Lower lobe of right lung (tissue), 2 donors: ENCODE measurements around the gene IL21R. TPM values are rescaled to one million over a fixed set of nuclear protein-coding genes. Genes with fewer than 3 reads are reported as not detected.

Experiments
- ATAC-seq, 2 donors: fragments of 200-7000 bp; cut with Tn5 transposase; one replicate each; pipeline ENCODE4 v1.9.1; 2020 to 2022; ENCODE audit warnings: mild to moderate bottlenecking in 2 of 2, moderate library complexity in 2 of 2
- DNase-seq: peaks from one replicate; pipeline ENCODE4 v3.0.0-alpha.2; 2020
- H3K27ac ChIP-seq: fragments of 200-600 bp; one replicate; pipeline ENCODE4 v1.8.0; 2022
- H3K27me3 ChIP-seq: fragments of 200-600 bp; one replicate; pipeline ENCODE4 v1.8.0; 2022; ENCODE audit warnings: low read depth
- H3K36me3 ChIP-seq: fragments of 200-600 bp; one replicate; pipeline ENCODE4 v1.8.0; 2022; ENCODE audit warnings: mild to moderate bottlenecking
- H3K4me1 ChIP-seq: fragments of 200-600 bp; one replicate; pipeline ENCODE4 v1.8.0; 2022
- H3K4me3 ChIP-seq: fragments of 200-600 bp; one replicate; pipeline ENCODE4 v1.8.0; 2022; ENCODE audit warnings: mild to moderate bottlenecking
- H3K9me3 ChIP-seq: fragments of 200-600 bp; one replicate; pipeline ENCODE4 v1.8.0; 2022
- intact Hi-C: fragments of 100-400 bp; cut with DNase I; formaldehyde crosslinking; loops from one replicate; pipeline ENCODE4 v1.11.0; 2022
- total RNA-seq: library from RNA; stranded (reverse); fragmentation: NEBNext Ultra II Directional; extraction: Animal tissue kit (Norgen Biotek cat#: 25700); gene quantifications from one replicate; pipeline ENCODE4 v1.2.1, GENCODE V29; 2021
- TF ChIP-seq, protein P1 (sequence below): fragments of 200-600 bp; IDR thresholded peaks from one replicate; pipeline ENCODE4 v1.8.0; 2022; ENCODE audit warnings: antibody characterized with exemption, mild to moderate bottlenecking
- donor health status: DM: no; HTN: yes; CAD: no; lungs with severe emphysema.

Gene IL21R
- total RNA-seq, 1 donor from 2014 or later = 6.0 TPM

DNA sequence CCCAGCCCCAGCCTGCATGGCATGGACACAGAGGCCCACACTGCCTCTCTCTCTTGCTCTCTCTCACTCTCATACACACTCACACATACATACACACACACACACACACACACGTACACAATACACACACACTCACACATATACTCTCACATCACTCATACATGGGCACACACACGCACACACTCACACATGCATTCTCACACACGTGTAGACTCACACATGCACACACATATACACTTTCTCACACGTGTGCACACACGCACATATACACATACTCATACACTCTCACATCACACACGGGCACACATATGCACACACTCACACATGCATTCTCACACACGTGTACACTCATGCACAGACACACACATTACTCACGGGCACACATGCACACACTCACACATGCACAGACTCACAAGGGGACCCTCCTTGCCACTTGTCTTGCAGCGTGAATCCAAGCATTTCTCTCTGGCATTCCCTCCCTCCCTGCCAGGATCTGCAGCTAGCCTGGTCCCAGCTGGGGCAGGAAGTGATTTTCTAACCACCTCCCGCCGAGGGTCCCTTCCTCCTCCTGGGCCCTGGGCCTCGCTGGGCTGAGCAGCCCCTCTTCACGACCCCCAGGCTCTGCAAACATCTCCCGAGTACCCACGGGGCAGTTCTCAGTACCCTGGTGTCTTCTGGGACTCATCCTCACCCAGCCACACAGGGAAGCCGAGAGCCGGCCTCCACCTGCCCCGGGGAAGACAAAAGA is 37.5 kb downstream of the IL21R start:
- peaks cover 6% of the 10 kb centered on the region for H3K36me3 ChIP-seq
- intact Hi-C loops = no loop called here
- no peaks in the 10 kb centered on the region for H3K4me1 ChIP-seq
- TF ChIP-seq, protein P1, sequence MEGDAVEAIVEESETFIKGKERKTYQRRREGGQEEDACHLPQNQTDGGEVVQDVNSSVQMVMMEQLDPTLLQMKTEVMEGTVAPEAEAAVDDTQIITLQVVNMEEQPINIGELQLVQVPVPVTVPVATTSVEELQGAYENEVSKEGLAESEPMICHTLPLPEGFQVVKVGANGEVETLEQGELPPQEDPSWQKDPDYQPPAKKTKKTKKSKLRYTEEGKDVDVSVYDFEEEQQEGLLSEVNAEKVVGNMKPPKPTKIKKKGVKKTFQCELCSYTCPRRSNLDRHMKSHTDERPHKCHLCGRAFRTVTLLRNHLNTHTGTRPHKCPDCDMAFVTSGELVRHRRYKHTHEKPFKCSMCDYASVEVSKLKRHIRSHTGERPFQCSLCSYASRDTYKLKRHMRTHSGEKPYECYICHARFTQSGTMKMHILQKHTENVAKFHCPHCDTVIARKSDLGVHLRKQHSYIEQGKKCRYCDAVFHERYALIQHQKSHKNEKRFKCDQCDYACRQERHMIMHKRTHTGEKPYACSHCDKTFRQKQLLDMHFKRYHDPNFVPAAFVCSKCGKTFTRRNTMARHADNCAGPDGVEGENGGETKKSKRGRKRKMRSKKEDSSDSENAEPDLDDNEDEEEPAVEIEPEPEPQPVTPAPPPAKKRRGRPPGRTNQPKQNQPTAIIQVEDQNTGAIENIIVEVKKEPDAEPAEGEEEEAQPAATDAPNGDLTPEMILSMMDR = no peak
- H3K27ac ChIP-seq = no peak overlapping the region
- DNase-seq = no peak
- H3K4me3 ChIP-seq = no peak overlapping the region
- peaks cover 4% of the 10 kb centered on the region for H3K9me3 ChIP-seq
- no peaks in the 10 kb centered on the region for H3K27me3 ChIP-seq
- ATAC-seq = no peak

DNA sequence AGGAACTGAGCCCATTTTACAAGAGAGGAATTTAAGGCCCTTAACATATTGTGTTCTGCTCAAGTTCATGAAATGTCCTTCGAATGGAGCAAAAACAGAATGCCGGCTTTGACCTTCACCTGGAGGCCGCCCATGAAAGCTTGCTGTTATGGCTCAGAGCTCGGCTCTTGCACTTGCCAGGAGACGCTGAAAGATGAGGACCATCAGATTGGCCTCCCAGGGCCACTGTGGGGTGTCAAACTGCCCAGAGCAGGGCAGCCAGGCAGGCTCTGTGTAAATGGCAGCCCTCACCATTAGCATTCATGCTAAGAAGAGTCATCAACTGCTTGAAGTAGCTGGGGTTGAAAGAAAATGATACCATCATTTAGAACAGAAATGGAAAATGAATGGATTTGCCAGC is 39.3 kb downstream of the IL21R start:
- Histone ChIP-seq H3K27me3 (no peaks in the 10 kb centered on the region), H3K4me1 (no peaks in the 10 kb centered on the region), H3K36me3 (peaks cover 14% of the 10 kb centered on the region), H3K4me3 (no peak overlapping the region), H3K9me3 (peaks cover 8% of the 10 kb centered on the region), H3K27ac (no peak overlapping the region)
- TF ChIP-seq, protein P1 = no peak
- intact Hi-C loops = no loop called here
- DNase-seq (no peak), ATAC-seq (no peak)

DNA sequence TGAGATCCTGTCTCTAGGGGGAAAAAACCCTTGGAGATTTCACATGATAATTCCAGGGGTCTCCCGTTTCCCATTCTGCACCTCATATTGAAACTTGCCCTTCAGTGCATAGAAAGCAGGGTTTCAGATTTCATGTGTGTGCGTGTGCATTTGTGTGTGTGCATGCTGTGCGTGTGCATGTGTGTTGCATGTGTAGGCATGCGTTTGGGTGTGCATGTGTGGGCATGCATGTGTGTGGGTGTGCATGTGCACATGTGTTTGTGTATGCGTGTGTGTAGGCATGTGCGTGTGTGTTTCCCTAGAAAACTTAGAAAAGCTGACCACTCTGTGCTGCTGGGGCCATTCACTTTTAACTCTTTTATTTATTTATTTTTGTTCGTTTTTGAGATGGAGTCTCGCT is 40.0 kb downstream of the IL21R start:
- no peaks in the 10 kb centered on the region for H3K27me3 ChIP-seq
- H3K36me3 ChIP-seq = peaks cover 14% of the 10 kb centered on the region
- DNase-seq (no peak), ATAC-seq (no peak)
- intact Hi-C loops = no loop called here
- TF ChIP-seq, protein P1 = no peak
- no peaks in the 10 kb centered on the region for H3K4me1 ChIP-seq
- no peak overlapping the region for H3K4me3 ChIP-seq
- H3K9me3 ChIP-seq = peaks cover 8% of the 10 kb centered on the region
- H3K27ac ChIP-seq = no peak overlapping the region

DNA sequence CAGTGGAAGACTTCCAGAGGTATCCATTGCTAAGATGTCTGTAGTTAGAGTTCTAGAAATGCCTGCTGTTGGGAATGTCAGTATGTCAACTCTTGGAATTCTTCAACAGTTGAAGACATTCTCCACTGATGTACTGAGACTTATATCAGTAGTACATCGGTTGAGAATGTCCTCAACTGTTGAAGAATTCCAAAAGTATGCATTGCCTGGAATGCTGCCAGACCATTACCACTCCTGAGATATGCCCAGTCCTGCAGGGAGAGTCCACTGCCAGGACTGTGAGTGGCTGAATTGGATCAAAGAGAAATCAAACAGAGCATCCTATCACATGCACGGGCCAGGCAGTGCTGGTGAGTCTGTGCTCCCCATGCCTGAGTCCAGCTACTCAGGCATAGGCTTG is 42.0 kb downstream of the IL21R start:
- Histone ChIP-seq H3K9me3 (peaks cover 8% of the 10 kb centered on the region), H3K4me1 (no peaks in the 10 kb centered on the region), H3K4me3 (no peak overlapping the region), H3K27ac (no peak overlapping the region), H3K27me3 (peaks cover 7% of the 10 kb centered on the region), H3K36me3 (peaks cover 8% of the 10 kb centered on the region)
- ATAC-seq = no peak
- TF ChIP-seq, protein P1 = no peak
- DNase-seq = no peak
- intact Hi-C loops = no loop called here

DNA sequence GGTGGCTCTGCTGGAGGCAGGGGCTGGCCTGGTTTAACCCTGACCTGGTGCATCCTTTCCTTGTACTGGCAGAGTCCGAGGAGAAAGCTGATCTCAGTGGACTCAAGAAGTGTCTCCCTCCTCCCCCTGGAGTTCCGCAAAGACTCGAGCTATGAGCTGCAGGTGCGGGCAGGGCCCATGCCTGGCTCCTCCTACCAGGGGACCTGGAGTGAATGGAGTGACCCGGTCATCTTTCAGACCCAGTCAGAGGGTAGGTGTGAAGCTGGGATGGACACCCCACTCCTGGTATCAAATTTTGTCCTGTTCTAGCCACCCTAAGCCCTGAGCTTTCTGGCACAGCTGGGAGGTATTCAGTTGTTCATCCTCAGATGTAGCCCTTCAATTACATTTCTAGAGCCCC is 42.5 kb downstream of the IL21R start:
- TF ChIP-seq, protein P1 = no peak
- peak; percentile 4 for DNase-seq
- Histone ChIP-seq H3K9me3 (peaks cover 8% of the 10 kb centered on the region), H3K27ac (no peak overlapping the region), H3K27me3 (peaks cover 11% of the 10 kb centered on the region), H3K4me1 (peaks cover under 1% of the 10 kb centered on the region), H3K4me3 (no peak overlapping the region), H3K36me3 (peaks cover 8% of the 10 kb centered on the region)
- intact Hi-C loops = no loop called here
- no peak for ATAC-seq
